Fibroblast of the aortic adventitia (primary cell): Measurements from ENCODE around the gene LETMD1. TPM values are rescaled to one million over a fixed set of nuclear protein-coding genes. Genes with fewer than 3 reads are reported as not detected.
A peak's percentile ranks its signal among the peaks of the same experiment; 100 is the strongest.

Source experiments
- DNase-seq: peaks from one replicate; pipeline ENCODE4 v3.0.0-alpha.2; 2010; ENCODE audit warnings: low read depth
- H3K4me3 ChIP-seq: 2 replicates; pipeline ENCODE4 v1.5.1; 2011; ENCODE audit warnings: low read depth, mild to moderate bottlenecking, control low read depth, low read length, moderate library complexity
- total RNA-seq: library from RNA; depleted of rRNA; stranded (reverse); fragments of >200 nt; gene quantifications from 2 replicates; pipeline ENCODE4 v1.2.3, GENCODE V29; 2012; ENCODE audit warnings: low replicate concordance
- TF ChIP-seq, protein P1 (sequence below): IDR thresholded peaks from 2 replicates; pipeline ENCODE4 v1.5.1; 2011; ENCODE audit warnings: mild to moderate bottlenecking, low read length, control low read depth, inconsistent platforms; ENCODE audit not compliant: insufficient read depth

LETMD1 gene
- total RNA-seq, 1 donor: 40.6 TPM

DNA sequence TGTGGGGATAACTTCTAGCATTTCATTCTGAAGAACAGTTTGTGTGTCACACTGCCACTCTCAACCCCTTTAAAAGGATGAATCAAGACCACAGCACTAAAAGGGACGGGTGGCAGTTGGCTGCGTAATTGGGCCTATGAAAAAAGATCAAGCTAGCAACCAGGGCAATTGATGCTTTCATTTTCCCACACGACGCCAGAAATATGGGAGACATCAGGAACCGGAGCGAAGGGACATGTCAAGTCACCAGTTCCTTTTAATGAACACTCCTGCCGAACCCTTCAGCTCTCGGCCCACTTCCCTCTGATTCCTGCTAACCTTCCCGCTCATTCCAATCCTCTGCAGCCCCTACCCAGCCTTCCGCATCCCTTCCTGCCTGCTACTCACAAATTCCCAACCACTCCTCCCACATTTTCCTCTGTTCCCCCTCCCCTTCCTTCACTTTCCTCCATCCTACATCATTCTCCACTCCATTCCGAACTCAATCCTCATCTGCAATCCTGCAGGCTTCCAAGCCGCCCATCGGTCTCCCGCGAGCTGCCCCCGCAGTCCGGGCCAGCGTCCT is 34.5 kb downstream of the LETMD1 start:
- peak overlapping the region; percentile 87 for H3K4me3 ChIP-seq
- peak; percentile 47 for DNase-seq
- TF ChIP-seq, protein P1, sequence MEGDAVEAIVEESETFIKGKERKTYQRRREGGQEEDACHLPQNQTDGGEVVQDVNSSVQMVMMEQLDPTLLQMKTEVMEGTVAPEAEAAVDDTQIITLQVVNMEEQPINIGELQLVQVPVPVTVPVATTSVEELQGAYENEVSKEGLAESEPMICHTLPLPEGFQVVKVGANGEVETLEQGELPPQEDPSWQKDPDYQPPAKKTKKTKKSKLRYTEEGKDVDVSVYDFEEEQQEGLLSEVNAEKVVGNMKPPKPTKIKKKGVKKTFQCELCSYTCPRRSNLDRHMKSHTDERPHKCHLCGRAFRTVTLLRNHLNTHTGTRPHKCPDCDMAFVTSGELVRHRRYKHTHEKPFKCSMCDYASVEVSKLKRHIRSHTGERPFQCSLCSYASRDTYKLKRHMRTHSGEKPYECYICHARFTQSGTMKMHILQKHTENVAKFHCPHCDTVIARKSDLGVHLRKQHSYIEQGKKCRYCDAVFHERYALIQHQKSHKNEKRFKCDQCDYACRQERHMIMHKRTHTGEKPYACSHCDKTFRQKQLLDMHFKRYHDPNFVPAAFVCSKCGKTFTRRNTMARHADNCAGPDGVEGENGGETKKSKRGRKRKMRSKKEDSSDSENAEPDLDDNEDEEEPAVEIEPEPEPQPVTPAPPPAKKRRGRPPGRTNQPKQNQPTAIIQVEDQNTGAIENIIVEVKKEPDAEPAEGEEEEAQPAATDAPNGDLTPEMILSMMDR: no peak

DNA sequence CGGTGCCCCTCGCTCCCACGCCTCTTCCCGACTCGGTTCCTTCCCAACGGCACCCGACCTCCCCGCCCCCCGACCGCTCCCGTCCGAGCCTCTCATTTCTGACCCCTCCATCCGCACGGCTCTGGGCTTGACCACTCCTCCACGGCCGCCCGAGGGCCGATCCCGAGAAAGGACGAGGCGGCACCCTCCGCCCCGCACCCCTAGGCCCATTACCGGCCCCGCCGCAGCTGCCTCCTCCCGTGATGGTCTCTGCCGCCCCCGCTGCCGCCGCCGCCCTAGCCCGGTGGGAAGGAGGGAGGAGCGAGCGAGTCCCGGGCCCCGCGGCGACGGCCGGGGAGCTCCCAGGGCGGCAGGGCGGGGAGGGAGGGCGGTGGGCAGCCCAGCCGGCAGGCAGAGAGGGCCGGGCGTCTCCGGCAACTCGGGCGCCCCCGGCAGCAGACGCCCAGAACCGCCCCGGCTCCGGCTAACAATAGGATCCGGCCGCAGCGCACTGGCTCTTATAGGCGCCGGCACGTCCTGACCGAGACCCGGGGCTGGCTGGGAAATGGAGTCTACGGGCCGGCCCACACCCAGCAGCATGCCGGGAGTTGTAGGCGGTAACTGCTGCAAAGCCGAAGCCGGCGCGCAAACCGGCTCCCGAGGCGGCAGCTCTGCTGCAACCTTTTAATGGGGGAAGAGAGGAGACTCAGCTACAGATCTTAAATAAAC is 35.2 kb downstream of the LETMD1 start, which contains the start of gene CSRNP2:
CSRNP2 (minus strand) TSS at position 471 of the 708 bp plus-strand sequence. CDS start 7,035 bp downstream, outside the sequence.
- TF ChIP-seq, protein P1: peak; percentile 1
- DNase-seq: peak; percentile 94
- H3K4me3 ChIP-seq: peak within 1 kb of the TSS; percentile 87

DNA sequence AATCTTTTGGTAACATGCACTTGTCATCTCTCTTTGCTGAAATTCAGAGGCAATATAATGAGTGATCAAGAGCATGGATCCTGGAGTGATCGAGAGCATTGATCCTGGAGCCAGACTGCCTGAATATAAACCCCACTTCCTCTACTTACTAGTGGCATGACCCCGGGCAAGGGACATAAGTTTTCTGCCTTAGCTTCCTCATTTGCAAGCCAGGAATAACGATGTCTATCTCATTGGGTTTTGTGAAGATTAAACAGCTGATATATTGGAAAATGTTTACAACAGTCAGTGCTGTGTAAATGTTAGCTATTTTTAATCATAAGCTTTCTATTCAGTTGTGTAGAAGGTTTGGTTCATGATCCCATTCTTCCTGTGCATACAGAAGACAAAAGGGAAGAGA is 37.6 kb downstream of the LETMD1 start:
- no peak overlapping the region for H3K4me3 ChIP-seq
- DNase-seq: no peak
- TF ChIP-seq, protein P1: no peak

DNA sequence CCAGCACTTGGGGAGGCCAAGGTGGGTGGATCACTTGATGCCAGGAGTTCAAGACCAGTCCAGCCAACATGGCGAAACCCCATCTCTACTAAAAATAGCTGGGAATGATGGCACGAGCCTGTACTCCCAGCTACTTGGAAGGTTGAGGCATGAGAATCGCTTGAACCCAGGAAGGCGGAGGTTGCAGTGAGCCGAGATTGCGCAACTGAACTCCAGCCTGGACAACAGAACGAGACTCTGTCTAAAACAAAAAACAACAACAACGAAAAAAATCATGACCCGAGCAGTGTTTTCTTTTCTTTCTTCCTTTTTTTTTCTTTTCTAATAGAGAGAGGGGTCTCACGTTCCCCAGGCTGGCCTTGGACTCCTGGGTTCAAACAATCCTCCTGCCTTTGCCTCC is 38.8 kb downstream of the LETMD1 start:
- no peak for DNase-seq
- TF ChIP-seq, protein P1: no peak
- no peak overlapping the region for H3K4me3 ChIP-seq

DNA sequence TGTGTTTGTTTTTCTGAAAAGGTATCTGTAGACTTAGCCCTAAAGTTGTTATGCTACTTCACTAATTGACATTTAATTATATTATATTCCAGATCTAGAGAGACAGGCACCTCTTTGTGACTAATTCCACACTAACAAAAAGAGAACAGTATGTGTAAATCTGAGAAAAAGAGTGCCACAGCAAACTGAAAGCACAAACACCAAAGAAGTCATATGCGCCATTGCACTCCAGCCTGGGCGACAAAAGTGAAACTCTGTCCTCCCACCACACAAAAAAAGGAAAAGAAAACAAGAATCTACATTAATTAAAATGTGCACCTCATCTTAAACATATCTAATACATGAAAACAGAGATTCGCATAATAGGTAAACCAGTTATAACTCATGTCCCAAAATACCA is 39.7 kb downstream of the LETMD1 start:
- TF ChIP-seq, protein P1: no peak
- no peak overlapping the region for H3K4me3 ChIP-seq
- no peak for DNase-seq

DNA sequence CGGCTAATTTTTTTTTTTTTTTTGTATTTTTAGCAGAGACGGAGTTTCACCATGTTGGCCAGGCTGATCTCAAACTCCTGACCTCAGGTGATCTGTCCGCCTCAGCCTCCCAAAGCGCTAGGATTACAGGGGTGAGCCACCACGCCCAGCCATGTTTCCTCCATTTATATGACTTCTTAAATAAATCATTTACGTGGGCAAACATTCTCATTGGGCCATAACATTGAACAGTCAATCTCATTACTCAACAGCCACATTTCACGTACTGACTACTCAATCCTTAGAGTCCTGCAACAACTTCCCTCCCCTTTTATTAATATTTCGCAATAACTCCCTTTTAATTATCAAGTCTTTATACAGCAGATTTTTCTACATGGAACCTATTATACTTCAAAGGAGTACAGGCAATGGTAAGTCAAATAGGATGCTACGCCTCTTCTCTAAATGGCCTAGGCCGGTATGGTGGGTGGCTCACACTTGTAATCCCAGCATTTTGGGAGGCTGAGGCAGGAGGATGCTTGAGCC is 42.6 kb downstream of the LETMD1 start:
- H3K4me3 ChIP-seq: no peak overlapping the region
- TF ChIP-seq, protein P1: no peak
- no peak for DNase-seq
